Loucy (cell line): ENCODE results near the gene MANF.

Source experiments
- CTCF ChIP-seq: fragments of 200-600 bp; sonication (generic); conservative IDR thresholded peaks from 2 replicates; pipeline ENCODE4 v1.5.1; 2014; ENCODE audit warnings: mild to moderate bottlenecking, antibody characterized with exemption, low read length
- EZH2phosphoT487 ChIP-seq: fragments of 200-600 bp; IDR thresholded peaks from 2 replicates; pipeline ENCODE4 v1.6.1; 2018; ENCODE audit warnings: antibody characterized with exemption, mild to moderate bottlenecking, moderate library complexity, borderline replicate concordance

DNA sequence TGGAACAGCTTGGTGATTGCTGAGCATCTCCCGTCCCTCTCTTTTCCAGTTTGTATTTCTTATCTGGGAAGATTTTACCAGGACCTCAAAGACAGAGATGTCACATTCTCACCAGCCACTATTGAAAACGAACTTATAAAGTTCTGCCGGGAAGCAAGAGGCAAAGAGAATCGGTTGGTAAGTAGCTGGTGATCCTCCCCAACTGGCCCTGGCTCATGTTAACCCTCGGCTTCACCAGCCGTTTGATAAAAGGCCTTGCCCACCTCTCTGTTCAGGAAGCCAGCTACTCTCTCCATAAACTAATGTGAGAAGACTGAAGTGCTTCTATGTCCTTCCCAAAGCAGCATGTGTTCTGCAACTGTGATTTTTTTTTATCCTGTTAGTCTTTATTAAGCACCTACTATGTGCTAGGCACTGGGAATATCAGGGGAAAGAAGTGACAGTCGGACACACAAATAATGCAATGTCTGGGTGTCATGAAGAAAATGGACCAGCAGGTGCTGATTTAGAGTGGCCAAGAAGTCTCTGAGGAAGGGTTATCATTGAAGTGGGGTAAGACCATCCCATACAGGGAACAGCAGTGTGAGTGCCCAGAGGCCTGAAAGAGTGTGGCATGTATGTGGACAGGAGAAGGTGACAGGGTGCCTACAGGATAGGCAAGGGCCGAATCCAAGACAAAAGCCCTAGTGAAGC lies 1.2 kb downstream of the MANF start:
- TF ChIP-seq EZH2phosphoT487 (no peak), CTCF (peak; percentile 15; the same call in 1 of the 2 replicates)
